NCI-H2171 (cell line): Measurements from ENCODE around the gene ZNF74.

Experiments
- DNase-seq: peaks from one replicate; lab custom pipeline; 2025; lab: John Stamatoyannopoulos, UW

ZNF74 gene

GRCh38 chr22:20433191-20433590, 39.2 kb downstream of the ZNF74 start:
- no peak for DNase-seq

- no peak for DNase-seq
Observed at GRCh38 chr22:20433686-20434241, 39.8 kb downstream of the ZNF74 start.

GRCh38 chr22:20434264-20434751, 40.4 kb downstream of the ZNF74 start:
- DNase-seq: no peak

- DNase-seq: no peak
Observed at GRCh38 chr22:20434773-20435172, 40.8 kb downstream of the ZNF74 start.

GRCh38 chr22:20435436-20436306, 41.7 kb downstream of the ZNF74 start:
- DNase-seq: no peak

- no peak for DNase-seq
Observed at GRCh38 chr22:20436307-20436767, 42.4 kb downstream of the ZNF74 start.

- DNase-seq: no peak
Observed at GRCh38 chr22:20436768-20437612, 43.0 kb downstream of the ZNF74 start.

GRCh38 chr22:20437613-20438426, 43.9 kb downstream of the ZNF74 start, which contains the start of gene SCARF2:
Gene SCARF2 (minus strand): TSS chr22:20437825. CDS start chr22:20437754, 71 bp downstream.
- no peak for DNase-seq

GRCh38 chr22:20438427-20438677, 44.4 kb downstream of the ZNF74 start:
- DNase-seq: no peak

- no peak for DNase-seq
Observed at GRCh38 chr22:20438678-20439492, 44.9 kb downstream of the ZNF74 start.

GRCh38 chr22:20439556-20439927, 45.6 kb downstream of the ZNF74 start:
- no peak for DNase-seq

- no peak for DNase-seq
Observed at GRCh38 chr22:20439928-20440575, 46.1 kb downstream of the ZNF74 start.

GRCh38 chr22:20440637-20441591, 47.0 kb downstream of the ZNF74 start:
- no peak for DNase-seq

GRCh38 chr22:20441631-20442484, 47.9 kb downstream of the ZNF74 start:
- DNase-seq: no peak

GRCh38 chr22:20442485-20443284, 48.7 kb downstream of the ZNF74 start:
- DNase-seq: no peak

GRCh38 chr22:20444325-20444724, 50.4 kb downstream of the ZNF74 start:
- DNase-seq: no peak

GRCh38 chr22:20446383-20446970, 52.5 kb downstream of the ZNF74 start:
- no peak for DNase-seq
